GM19238 (cell line): ENCODE data around the gene SV2C.
A peak's percentile ranks its signal among the peaks of the same experiment; 100 is the strongest.
"Not testable (repeated sequence)": the region's sequence is repeated elsewhere in the genome, so short reads cannot be mapped to it uniquely, and the experiment has no call there.

Source experiments
- DNase-seq: peaks from one replicate; pipeline ENCODE4 v3.0.0; 2011; ENCODE audit warnings: low spot score; ENCODE audit not compliant: insufficient read length

SV2C gene

DNA sequence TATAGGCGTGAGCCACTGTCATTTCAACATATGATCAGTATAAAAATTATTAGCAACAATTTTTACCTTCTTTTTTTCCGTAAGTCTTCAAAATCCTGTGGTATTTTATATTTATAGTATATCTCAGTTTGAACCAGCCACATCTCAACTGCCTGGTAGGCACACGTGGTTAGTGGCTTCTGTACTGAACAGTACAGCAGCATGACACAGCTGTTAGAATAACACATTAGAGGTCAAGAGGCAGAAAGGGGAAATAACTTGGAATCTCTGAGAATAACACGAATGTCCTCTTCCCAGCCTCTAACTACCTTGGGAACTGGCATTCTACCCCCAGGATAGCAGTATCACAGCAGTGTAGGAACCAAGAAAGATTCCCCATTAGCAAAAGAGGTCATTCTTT is 211.4 kb downstream of the SV2C start:
- DNase-seq, result no peak

DNA sequence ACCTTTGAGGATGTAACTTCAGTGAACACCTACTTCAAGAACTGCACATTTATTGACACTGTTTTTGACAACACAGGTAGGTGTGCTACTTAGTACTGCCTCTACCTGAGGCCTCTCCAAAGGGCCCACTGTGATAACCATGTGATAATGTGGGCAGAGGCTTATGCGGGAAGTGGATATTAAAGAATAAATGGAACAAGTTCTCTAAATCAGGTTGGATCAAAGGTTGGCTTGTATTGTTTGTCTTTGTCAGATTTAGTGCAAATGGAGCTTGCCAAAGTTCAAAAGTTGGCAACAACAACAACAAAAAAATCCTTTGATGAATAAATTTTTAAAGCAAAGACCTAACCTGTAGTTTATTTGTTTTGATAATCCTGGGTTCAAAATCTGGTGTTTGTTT is 215.7 kb downstream of the SV2C start:
- no peak for DNase-seq

GRCh38 chr5:76299592-76299991 is 216.4 kb downstream of the SV2C start:
- DNase-seq, result no peak

DNA sequence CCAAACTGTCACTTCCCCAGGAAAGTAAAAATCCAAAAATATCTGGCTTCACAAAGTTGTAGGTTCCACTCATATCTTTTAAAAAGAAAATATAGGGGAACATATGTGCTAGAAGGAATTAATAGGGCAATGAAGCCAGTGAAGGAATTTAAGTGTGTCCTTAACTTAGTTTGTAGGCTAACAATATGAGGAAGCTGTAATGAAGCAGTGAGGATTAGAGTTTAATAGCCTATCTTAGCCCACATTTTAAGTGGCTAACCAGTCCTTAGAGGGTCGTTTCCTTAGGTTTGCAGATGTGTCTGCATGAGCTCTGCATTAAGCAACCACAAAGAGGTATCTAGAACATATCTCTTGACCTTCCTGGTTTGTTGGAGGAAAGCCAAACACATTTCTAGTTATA is 218.7 kb downstream of the SV2C start:
- not testable (repeated sequence) for DNase-seq

DNA sequence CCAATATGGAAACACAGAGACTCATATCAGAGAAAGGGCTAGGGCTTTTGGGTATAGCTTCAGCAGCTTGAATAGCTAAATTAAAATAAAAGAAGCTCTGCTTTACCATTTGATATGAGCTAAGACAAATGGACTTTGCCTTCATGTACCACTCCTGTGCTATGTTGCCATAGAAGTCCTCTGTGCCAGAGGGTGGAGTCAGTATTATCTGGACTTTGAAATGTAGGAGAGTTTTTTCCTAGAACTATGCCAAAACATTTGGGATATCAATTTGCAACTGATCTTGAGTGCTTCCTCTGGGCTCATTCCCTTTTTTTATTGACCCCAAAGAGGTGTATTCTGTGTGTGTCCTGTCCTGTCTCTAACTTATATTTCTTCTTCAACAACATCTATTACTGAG is 219.5 kb downstream of the SV2C start:
- DNase-seq, result not testable (repeated sequence)

GRCh38 chr5:76303921-76304320 is 220.7 kb downstream of the SV2C start:
- DNase-seq, result peak; percentile 22

DNA sequence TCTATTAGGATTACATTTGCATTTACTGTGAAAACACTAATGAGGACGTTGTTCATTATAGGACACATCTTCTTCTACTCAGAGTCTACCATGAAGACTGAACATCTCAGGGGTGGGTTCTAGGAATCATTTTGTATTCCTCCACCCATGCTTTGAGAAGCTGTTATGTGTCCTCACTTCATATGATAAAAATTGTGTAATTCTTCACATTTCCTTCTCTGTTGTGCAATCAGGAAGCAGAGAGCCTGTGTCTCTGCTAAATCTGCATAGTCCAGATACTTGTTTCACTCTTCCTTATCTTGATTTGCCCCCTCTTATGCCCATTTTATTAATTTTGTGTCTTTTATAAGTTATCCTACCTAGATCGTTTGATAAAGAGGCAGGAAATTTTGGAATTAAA is 222.1 kb downstream of the SV2C start:
- no peak for DNase-seq

DNA sequence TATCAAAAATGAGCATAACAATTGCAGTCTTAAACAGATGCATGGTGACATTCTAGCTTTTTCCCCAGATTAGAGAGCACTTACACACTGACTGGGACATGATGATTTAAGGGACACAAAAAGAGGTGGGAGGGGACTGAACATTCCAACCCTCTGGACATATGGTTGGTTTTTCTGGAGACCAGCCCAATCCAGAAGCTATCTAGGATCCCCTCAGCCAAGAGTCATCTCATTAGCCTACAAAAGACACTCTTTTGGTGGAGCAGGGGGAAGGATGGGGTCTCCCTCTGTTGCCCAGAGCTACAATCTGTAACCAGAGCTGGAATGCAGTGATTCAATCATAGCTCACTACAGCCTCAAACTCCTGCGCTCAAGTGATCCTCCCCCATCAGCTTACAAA is 222.6 kb downstream of the SV2C start:
- no peak for DNase-seq

DNA sequence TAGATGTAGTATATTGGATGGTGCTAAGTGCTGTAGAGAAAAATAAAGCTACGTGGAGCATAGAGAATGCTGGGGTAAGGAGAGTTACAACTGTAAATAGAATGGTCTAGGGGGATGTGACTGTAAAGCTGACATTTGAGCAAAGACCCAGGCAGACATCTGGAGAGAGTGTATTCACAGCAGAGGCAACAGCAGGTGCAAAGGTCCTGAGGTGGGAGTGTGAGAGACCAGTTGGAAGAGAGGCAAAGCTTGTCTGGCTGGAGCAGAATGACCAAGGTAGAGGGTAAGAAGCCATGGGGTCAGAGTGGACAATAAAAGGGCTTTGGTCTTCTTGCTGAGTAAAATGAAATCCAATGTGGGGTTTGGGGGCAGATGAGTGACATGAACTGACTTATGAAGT is 227.0 kb downstream of the SV2C start:
- no peak for DNase-seq

- no peak for DNase-seq
Observed at GRCh38 chr5:76312783-76313182, 229.6 kb downstream of the SV2C start.

DNA sequence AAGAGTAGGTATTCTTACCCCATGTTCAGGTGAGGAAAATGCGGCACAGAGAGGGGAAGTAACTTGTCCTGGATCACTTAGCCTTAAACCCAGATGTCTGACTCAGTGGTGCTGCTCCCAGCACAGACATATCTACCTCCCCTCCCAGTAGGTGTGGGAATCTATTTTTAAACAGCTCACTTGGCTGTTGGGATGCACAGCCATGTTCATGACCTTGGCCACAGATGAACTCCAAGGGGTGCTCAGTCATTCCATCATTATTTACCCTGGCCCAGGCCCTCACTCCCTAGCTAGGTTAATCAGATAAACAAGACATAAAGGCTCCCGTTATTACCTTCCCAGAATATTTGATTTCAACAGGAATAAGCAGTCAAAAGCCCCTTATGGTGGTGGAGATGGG is 231.5 kb downstream of the SV2C start:
- DNase-seq, result no peak

GRCh38 chr5:76319673-76320072 is 236.5 kb downstream of the SV2C start:
- DNase-seq, result no peak

- not testable (repeated sequence) for DNase-seq
Observed at GRCh38 chr5:76323494-76323893, 240.3 kb downstream of the SV2C start.

DNA sequence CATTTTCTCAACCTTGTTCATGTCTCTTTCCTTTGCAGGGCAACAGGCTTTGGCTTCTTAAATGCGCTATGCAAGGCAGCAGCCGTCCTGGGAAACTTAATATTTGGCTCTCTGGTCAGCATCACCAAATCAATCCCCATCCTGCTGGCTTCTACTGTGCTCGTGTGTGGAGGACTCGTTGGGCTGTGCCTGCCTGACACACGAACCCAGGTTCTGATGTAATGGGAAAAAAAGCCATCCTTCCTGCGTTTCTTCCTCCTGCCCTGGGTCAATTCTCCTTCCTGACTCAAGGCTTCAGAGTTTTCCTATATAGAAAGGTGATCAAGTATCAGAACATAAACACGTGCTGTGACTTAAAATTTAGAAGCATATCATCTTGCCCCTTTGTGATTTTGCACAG is 242.1 kb downstream of the SV2C start:
- no peak for DNase-seq

- DNase-seq, result no peak
Observed at GRCh38 chr5:76325876-76326491, 242.8 kb downstream of the SV2C start.

DNA sequence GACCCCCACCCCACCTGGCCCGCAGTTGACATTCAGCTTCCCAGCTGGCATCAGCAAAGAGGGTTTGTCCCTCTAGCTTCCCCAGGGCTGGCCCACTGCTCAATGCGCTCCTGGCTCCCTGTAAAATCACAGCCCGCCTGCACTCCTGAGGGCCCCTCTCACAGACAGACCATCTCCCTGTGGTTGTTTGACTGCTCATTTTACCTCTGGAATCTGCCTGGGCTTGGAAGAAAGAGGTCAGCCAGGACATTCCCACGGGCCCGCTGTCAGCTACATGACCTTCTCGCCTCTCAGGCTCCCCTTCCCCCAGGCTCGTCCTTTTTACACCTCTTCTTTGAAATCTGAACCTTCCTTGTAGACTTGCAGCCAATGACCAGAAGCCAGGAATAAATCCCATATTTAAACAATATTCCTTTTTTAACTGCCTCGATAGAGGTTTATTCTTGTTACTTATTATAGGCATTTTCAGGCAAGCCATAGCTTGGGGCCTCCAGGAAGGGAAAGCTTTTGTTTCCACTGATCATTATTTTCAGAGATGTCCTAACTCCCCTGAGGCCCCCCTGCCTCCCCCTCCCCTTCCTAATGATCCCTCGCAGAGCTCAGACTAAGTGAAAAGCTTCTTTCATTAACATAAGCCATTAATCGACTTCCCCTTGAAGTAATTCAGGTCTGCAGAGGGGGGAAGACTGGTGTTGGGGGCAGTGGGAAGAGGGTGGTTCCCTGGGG is 243.6 kb downstream of the SV2C start:
- DNase-seq, result no peak

DNA sequence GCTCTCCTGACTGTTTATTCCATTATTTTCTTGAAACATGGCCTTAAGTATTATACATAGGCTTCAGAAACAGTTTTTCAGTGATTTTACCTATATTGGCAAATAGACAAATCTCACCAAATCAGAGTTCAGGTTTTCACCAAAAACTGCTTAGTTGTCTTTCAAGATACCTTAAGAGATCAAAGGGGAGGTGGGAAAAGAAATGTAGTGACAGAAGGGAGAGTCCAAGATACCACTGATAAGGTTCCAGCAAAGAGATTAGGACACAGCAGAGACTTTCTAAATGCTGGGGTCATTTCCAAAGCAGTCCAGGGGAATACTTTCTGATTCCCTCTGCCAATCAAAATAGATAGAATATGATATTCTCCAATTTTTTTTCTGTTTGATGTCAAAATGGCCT is 246.2 kb downstream of the SV2C start:
- DNase-seq, result no peak

DNA sequence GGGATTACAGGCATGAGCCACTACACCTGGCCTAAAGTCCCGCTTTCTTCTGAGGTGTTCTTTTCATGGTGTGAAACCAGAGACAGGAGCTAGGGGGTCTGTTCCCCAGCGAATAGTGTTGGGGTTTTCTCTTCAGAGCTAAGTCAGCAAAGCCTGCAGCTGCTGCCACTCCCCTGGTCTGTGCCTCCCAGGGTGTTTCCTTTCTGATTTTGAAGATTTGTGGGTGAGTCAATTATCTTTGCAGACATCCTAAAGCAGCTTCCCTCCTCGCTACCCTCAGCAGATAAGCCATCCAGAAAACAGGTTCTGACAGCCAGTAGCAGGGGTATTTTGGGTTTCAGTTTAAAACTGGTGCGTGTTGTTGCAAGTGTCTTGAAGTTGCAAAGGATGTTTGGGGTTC is 247.9 kb downstream of the SV2C start:
- DNase-seq, result no peak

DNA sequence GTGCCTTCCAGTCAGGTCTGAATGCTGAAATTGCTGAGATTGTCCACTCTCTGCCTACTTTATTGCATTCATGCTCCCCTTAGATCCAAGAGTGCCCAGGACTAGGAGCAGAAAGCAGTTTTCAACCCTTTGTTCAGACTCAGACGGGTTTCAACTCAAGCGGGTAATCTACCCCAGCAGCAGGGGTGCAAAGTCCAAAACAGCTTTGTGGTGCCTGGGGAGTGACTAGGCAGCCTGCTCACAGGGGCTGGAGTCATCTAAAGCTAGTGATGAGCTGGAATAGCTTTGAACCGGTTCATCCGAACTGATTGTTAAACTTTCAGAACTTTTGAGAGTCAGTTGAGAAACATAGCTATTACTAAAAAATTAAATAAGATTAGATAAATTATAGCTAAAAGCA is 248.9 kb downstream of the SV2C start:
- DNase-seq, result no peak

GRCh38 chr5:76332611-76333205 is 249.5 kb downstream of the SV2C start:
- no peak for DNase-seq

DNA sequence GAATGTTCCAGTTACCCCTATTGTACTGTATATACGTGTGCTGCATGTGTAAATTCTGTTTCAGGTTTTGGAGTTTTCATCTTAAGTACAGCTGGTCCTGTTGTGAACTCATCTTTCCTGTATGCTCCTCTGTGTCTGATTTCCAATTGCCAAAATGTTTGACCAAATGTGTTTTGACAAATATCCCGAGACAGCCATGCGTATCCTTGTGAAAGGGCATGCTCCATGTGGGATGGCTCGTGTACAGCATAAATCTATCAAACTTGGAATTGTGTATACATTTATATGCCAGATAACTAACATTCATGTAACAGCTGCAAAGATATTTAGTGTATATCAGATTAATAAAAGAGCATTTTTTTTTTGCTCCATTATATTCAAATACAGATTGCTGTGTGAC is 250.4 kb downstream of the SV2C start:
- DNase-seq, result no peak

DNA sequence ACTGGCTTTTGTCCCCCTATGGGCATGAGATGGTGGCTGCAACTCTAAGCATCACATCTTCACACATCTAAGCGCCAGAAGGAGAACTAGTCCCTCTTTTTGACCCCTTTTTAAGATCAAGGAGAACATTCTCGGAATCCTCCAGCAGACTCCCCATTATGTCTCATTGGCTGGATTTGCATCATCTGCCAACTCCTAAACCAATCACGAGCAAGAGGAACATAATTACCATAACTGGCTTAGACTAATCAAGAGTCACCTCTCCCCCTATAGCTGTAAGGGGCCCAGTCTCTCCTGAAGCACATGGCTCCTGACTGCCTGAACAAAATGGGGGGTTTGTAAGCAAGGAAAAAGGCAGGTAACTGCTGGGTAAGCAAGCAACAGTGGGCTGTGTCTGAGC is 251.4 kb downstream of the SV2C start:
- no peak for DNase-seq

DNA sequence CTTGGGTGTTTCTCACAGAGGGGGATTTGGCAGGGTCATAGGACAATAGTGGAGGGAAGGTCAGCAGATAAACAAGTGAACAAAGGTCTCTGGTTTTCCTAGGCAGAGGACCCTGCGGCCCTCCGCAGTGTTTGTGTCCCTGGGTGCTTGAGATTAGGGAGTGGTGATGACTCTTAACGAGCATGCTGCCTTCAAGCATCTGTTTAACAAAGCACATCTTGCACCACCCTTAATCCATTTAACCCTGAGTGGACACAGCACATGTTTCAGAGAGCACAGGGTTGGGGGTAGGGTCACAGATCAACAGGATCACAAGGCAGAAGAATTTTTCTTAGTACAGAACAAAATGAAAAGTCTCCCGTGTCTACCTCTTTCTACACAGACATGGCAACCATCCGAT is 252.3 kb downstream of the SV2C start:
- not testable (repeated sequence) for DNase-seq
